Activated CD4-positive, alpha-beta memory T cell treated with anti-CD3 and anti-CD28 coated beads for 36 hours (primary cell): Measurements from ENCODE around the gene KDM5A. TPM values are rescaled to one million over a fixed set of nuclear protein-coding genes. Genes with fewer than 3 reads are reported as not detected.

Experiments
- CTCF ChIA-PET: fragments of 350-600 bp; sonication (Branson Sonifier 250); formaldehyde crosslinking; loops from one replicate; lab custom pipeline; 2021; ENCODE audit warnings: antibody characterized with exemption, inconsistent platforms; lab: Charles Lee
- POLR2A ChIA-PET: fragments of 350-600 bp; sonication (Branson Sonifier 250); formaldehyde crosslinking; loops from one replicate; lab custom pipeline; 2021; ENCODE audit warnings: antibody characterized with exemption; lab: Charles Lee
- DNase-seq: peaks from one replicate; pipeline ENCODE4 v3.0.0-alpha.2; 2020
- H3K27ac Mint-ChIP-seq: one replicate; pipeline ENCODE4 v1.8.0; 2021; ENCODE audit warnings: mixed read lengths
- H3K27me3 Mint-ChIP-seq: one replicate; pipeline ENCODE4 v1.8.0; 2021; ENCODE audit warnings: mixed read lengths
- H3K36me3 Mint-ChIP-seq: one replicate; pipeline ENCODE4 v1.8.0; 2021; ENCODE audit warnings: mixed read lengths
- H3K4me1 Mint-ChIP-seq: one replicate; pipeline ENCODE4 v1.8.0; 2021; ENCODE audit warnings: low read depth, mixed read lengths
- H3K4me3 Mint-ChIP-seq: one replicate; pipeline ENCODE4 v1.8.0; 2021; ENCODE audit warnings: mild to moderate bottlenecking, mixed read lengths
- H3K9me3 Mint-ChIP-seq: one replicate; pipeline ENCODE4 v1.8.0; 2021; ENCODE audit warnings: mixed read lengths
- intact Hi-C: fragments of 100-400 bp; cut with micrococcal nuclease; formaldehyde crosslinking; loops from one replicate; pipeline ENCODE4 v1.15.1; 2023
- total RNA-seq, 2 experiments: library from RNA; stranded (reverse); gene quantifications; one replicate each; pipeline ENCODE4 v1.2.3, GENCODE V29; 2021

KDM5A gene
- total RNA-seq, 2 experiments from 2014 or later = 59.7 to 63.5 TPM

- Mint-ChIP-seq H3K9me3 (peaks cover 7% of the 10 kb centered on the region), H3K36me3 (peaks cover 67% of the 10 kb centered on the region), H3K4me3 (no peak overlapping the region), H3K4me1 (peaks cover 34% of the 10 kb centered on the region), H3K27me3 (no peaks in the 10 kb centered on the region), H3K27ac (peak overlapping the region; percentile 28)
- ChIA-PET CTCF (no interaction called here), POLR2A (no interaction called here)
- intact Hi-C loops = no loop called here
- DNase-seq = no peak
These were observed 94.0 kb downstream of the KDM5A start for GRCh38 chr12:295132-295531.

GRCh38 chr12:293199-293598, 95.9 kb downstream of the KDM5A start:
- ChIA-PET POLR2A (no interaction called here), CTCF (no interaction called here)
- Mint-ChIP-seq H3K27ac (no peak overlapping the region), H3K9me3 (no peaks in the 10 kb centered on the region), H3K4me3 (no peak overlapping the region), H3K36me3 (peaks cover 51% of the 10 kb centered on the region), H3K4me1 (peaks cover 25% of the 10 kb centered on the region), H3K27me3 (no peaks in the 10 kb centered on the region)
- intact Hi-C loops = no loop called here
- DNase-seq = no peak

GRCh38 chr12:292186-292585, 96.9 kb downstream of the KDM5A start:
- POLR2A ChIA-PET = no interaction called here

GRCh38 chr12:291153-291723, 97.9 kb downstream of the KDM5A start:
- DNase-seq = no peak
- no peaks in the 10 kb centered on the region for H3K27me3 Mint-ChIP-seq
- intact Hi-C loops = no loop called here
- POLR2A ChIA-PET = no interaction called here
- CTCF ChIA-PET = no interaction called here
- H3K4me1 Mint-ChIP-seq = peaks cover 43% of the 10 kb centered on the region
- H3K36me3 Mint-ChIP-seq = peaks cover 51% of the 10 kb centered on the region
- H3K4me3 Mint-ChIP-seq = no peak overlapping the region
- no peak overlapping the region for H3K27ac Mint-ChIP-seq
- no peaks in the 10 kb centered on the region for H3K9me3 Mint-ChIP-seq

More at GRCh38 chr12:292186-292585, 96.9 kb downstream of the KDM5A start:
- DNase-seq = no peak
- no peaks in the 10 kb centered on the region for H3K9me3 Mint-ChIP-seq
- intact Hi-C loops = no loop called here
- H3K27me3 Mint-ChIP-seq = no peaks in the 10 kb centered on the region
- peaks cover 34% of the 10 kb centered on the region for H3K4me1 Mint-ChIP-seq
- H3K36me3 Mint-ChIP-seq = peaks cover 52% of the 10 kb centered on the region
- CTCF ChIA-PET = interaction anchor here (0.9 kb wide), 1 partner anchor 9 kb away, joined by 3 read pairs; no protein-coding TSS in a partner anchor
- H3K4me3 Mint-ChIP-seq = no peak overlapping the region
- peak overlapping the region; percentile 14 for H3K27ac Mint-ChIP-seq

GRCh38 chr12:288687-289086, 100.4 kb downstream of the KDM5A start:
- DNase-seq = no peak
- peaks cover 60% of the 10 kb centered on the region for H3K4me1 Mint-ChIP-seq
- H3K4me3 Mint-ChIP-seq = no peak overlapping the region
- POLR2A ChIA-PET = no interaction called here
- no peak overlapping the region for H3K27ac Mint-ChIP-seq
- CTCF ChIA-PET = no interaction called here
- peaks cover 54% of the 10 kb centered on the region for H3K36me3 Mint-ChIP-seq
- H3K27me3 Mint-ChIP-seq = no peaks in the 10 kb centered on the region
- no peaks in the 10 kb centered on the region for H3K9me3 Mint-ChIP-seq
- intact Hi-C loops = loop anchor here (5.0 kb wide), 1 partner anchor 34 kb away; no protein-coding TSS in a partner anchor

GRCh38 chr12:286531-287300, 102.4 kb downstream of the KDM5A start:
- H3K9me3 Mint-ChIP-seq = no peaks in the 10 kb centered on the region
- H3K27ac Mint-ChIP-seq = peak overlapping the region; percentile 82
- peak; percentile 23 for DNase-seq
- peaks cover 60% of the 10 kb centered on the region for H3K4me1 Mint-ChIP-seq
- H3K4me3 Mint-ChIP-seq = peak overlapping the region; percentile 16
- no peaks in the 10 kb centered on the region for H3K27me3 Mint-ChIP-seq
- intact Hi-C loops = loop anchor here (1.0 to 5.0 kb wide), 3 partner anchors 14 to 58 kb away; no protein-coding TSS in a partner anchor
- CTCF ChIA-PET = interaction anchor here (0.7 to 1.3 kb wide), 5 partner anchors 12 to 166 kb away, joined by 3 read pairs; partner anchors contain the start of gene CCDC77
- peaks cover 54% of the 10 kb centered on the region for H3K36me3 Mint-ChIP-seq
- POLR2A ChIA-PET = interaction anchor here (0.7 to 3.0 kb wide), 3 partner anchors 13 to 103 kb away, joined by 3 to 11 read pairs (median 6); partner anchors contain the start of gene KDM5A

- H3K27ac Mint-ChIP-seq = no peak overlapping the region
- peaks cover 14% of the 10 kb centered on the region for H3K36me3 Mint-ChIP-seq
- ChIA-PET POLR2A (no interaction called here), CTCF (no interaction called here)
- H3K4me3 Mint-ChIP-seq = no peak overlapping the region
- no peak for DNase-seq
- no peaks in the 10 kb centered on the region for H3K27me3 Mint-ChIP-seq
- peaks cover 6% of the 10 kb centered on the region for H3K4me1 Mint-ChIP-seq
- intact Hi-C loops = no loop called here
- H3K9me3 Mint-ChIP-seq = no peaks in the 10 kb centered on the region
These were observed 111.1 kb downstream of the KDM5A start for GRCh38 chr12:278046-278445.

- peaks cover 9% of the 10 kb centered on the region for H3K4me1 Mint-ChIP-seq
- no peaks in the 10 kb centered on the region for H3K27me3 Mint-ChIP-seq
- no peak overlapping the region for H3K4me3 Mint-ChIP-seq
- ChIA-PET POLR2A (interaction anchor here (1.0 kb wide), 1 partner anchor 10 kb away, joined by 3 read pairs; no protein-coding TSS in a partner anchor), CTCF (interaction anchor here (0.9 kb wide), 1 partner anchor 56 kb away, joined by 3 read pairs; no protein-coding TSS in a partner anchor)
- peaks cover 5% of the 10 kb centered on the region for H3K36me3 Mint-ChIP-seq
- H3K9me3 Mint-ChIP-seq = no peaks in the 10 kb centered on the region
- intact Hi-C loops = no loop called here
- no peak overlapping the region for H3K27ac Mint-ChIP-seq
- DNase-seq = no peak
These were observed 113.3 kb downstream of the KDM5A start for GRCh38 chr12:275812-276211.

- intact Hi-C loops = no loop called here
These were observed 115.7 kb downstream of the KDM5A start for GRCh38 chr12:273382-273781.

GRCh38 chr12:272942-273341, 116.2 kb downstream of the KDM5A start:
- POLR2A ChIA-PET = interaction anchor here (1.6 kb wide), 1 partner anchor 13 kb away, joined by 11 read pairs; no protein-coding TSS in a partner anchor
- no peaks in the 10 kb centered on the region for H3K9me3 Mint-ChIP-seq

More at GRCh38 chr12:273382-273781, 115.7 kb downstream of the KDM5A start:
- no peaks in the 10 kb centered on the region for H3K9me3 Mint-ChIP-seq
- DNase-seq = peak; percentile 22
- POLR2A ChIA-PET = interaction anchor here (1.6 kb wide), 1 partner anchor 12 kb away, joined by 11 read pairs; no protein-coding TSS in a partner anchor
- no peak overlapping the region for H3K4me3 Mint-ChIP-seq
- no peaks in the 10 kb centered on the region for H3K27me3 Mint-ChIP-seq
- H3K27ac Mint-ChIP-seq = no peak overlapping the region
- CTCF ChIA-PET = interaction anchor here (0.9 kb wide), 1 partner anchor 22 kb away, joined by 4 read pairs; no protein-coding TSS in a partner anchor
- peaks cover 9% of the 10 kb centered on the region for H3K4me1 Mint-ChIP-seq
- H3K36me3 Mint-ChIP-seq = no peaks in the 10 kb centered on the region

GRCh38 chr12:271161-271560, 118.0 kb downstream of the KDM5A start:
- peaks cover 9% of the 10 kb centered on the region for H3K4me1 Mint-ChIP-seq
- ChIA-PET POLR2A (no interaction called here), CTCF (no interaction called here)
- no peaks in the 10 kb centered on the region for H3K27me3 Mint-ChIP-seq
- H3K4me3 Mint-ChIP-seq = no peak overlapping the region
- DNase-seq = no peak
- H3K36me3 Mint-ChIP-seq = no peaks in the 10 kb centered on the region
- H3K27ac Mint-ChIP-seq = no peak overlapping the region
- no peaks in the 10 kb centered on the region for H3K9me3 Mint-ChIP-seq
- intact Hi-C loops = no loop called here

More at GRCh38 chr12:272942-273341, 116.2 kb downstream of the KDM5A start:
- Mint-ChIP-seq H3K27ac (no peak overlapping the region), H3K36me3 (no peaks in the 10 kb centered on the region), H3K4me1 (peaks cover 9% of the 10 kb centered on the region), H3K4me3 (no peak overlapping the region), H3K27me3 (no peaks in the 10 kb centered on the region)
- CTCF ChIA-PET = interaction anchor here (0.9 kb wide), 1 partner anchor 21 kb away, joined by 4 read pairs; no protein-coding TSS in a partner anchor
- intact Hi-C loops = no loop called here
- DNase-seq = no peak

GRCh38 chr12:269191-269590, 119.9 kb downstream of the KDM5A start:
- no peak overlapping the region for H3K4me3 Mint-ChIP-seq
- H3K4me1 Mint-ChIP-seq = peaks cover 9% of the 10 kb centered on the region
- intact Hi-C loops = no loop called here
- CTCF ChIA-PET = interaction anchor here (1.4 kb wide), 1 partner anchor 49 kb away, joined by 5 read pairs; no protein-coding TSS in a partner anchor
- no peaks in the 10 kb centered on the region for H3K36me3 Mint-ChIP-seq
- POLR2A ChIA-PET = no interaction called here
- H3K27ac Mint-ChIP-seq = no peak overlapping the region
- H3K9me3 Mint-ChIP-seq = no peaks in the 10 kb centered on the region
- no peaks in the 10 kb centered on the region for H3K27me3 Mint-ChIP-seq
- DNase-seq = no peak
